ENCODE data around the gene WASHC3.

The WASHC3 gene

DNA sequence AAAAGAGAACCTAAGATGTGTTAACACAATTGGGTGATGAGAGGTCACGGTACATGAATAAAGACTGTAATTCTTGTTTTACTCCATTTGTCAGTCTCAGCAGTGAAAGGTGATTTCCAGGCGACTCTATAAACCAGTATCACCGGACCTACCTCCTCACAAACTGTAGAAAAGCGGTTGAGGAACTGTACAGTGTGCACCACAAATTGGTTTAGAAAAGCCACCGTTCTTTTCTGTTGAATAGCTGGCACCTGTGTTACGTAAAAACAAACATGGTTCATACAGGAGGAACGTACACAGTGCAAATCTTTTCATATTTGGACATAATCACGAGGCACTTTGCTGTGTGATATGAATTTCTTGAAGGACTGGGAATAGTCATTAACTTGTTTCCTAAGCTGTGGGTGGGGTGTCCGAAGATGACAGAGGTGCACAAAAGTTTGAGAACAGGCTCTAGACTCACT, 663 bp downstream of the WASHC3 start:
- Histone ChIP-seq H3K9ac (ENCODE audit: insufficient read length, low read depth) (peak overlapping the region; percentile 80), H3K4me1 (ENCODE audit: insufficient read depth, insufficient read length) (no peaks in the 10 kb centered on the region), H3K4me3 (ENCODE audit: insufficient read length, low read depth) (peak overlapping the region; percentile 90), H3K9me3 (ENCODE audit: insufficient read depth, low read length) (no peaks in the 10 kb centered on the region), H3K36me3 (ENCODE audit: insufficient read depth, insufficient read length, low read length) (no peaks in the 10 kb centered on the region), H3K27me3 (ENCODE audit: insufficient read depth, insufficient read length) (no peaks in the 10 kb centered on the region)
- no peak for TF ChIP-seq SUZ12 (IDR thresholded peaks at IDR 0.05; ENCODE audit: extremely low read depth, insufficient read depth, insufficient read length)
- TF ChIP-seq YY1 (IDR thresholded peaks at IDR 0.05; ENCODE audit: insufficient read depth, insufficient read length) = no peak
- no peak for TF ChIP-seq ZNF274 (IDR thresholded peaks at IDR 0.05; ENCODE audit: low read depth, low read length)
- no peak for DNase-seq (ENCODE audit: low read depth, low spot score)

DNA sequence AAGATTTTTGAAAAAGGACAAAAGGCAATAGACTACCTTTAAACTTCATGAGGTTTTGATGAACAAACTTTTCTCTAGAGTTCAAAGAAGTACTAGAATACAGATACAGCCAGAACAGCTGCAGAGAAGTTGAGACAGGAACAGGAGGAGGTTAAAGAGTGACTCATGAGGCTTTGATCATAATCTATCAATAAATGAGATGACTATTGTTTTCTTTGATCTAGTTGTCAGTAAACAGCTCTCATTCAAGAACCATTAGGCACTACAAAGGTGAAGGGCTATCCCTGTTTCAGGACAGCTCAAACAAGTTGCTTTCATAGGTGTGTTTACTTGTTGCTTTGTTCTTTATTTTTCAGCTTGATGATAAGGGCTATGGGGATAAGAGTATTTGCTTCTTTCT, 2.4 kb downstream of the WASHC3 start:
- Histone ChIP-seq H3K9me3 (ENCODE audit: insufficient read depth, low read length) (no peaks in the 10 kb centered on the region), H3K27me3 (ENCODE audit: insufficient read depth, insufficient read length) (no peaks in the 10 kb centered on the region), H3K4me3 (ENCODE audit: insufficient read length, low read depth) (no peak overlapping the region), H3K36me3 (ENCODE audit: insufficient read depth, insufficient read length, low read length) (no peaks in the 10 kb centered on the region), H3K9ac (ENCODE audit: insufficient read length, low read depth) (no peak overlapping the region), H3K4me1 (ENCODE audit: insufficient read depth, insufficient read length) (no peaks in the 10 kb centered on the region)
- DNase-seq (ENCODE audit: low read depth, low spot score) = no peak
- TF ChIP-seq SUZ12 (IDR thresholded peaks at IDR 0.05; ENCODE audit: extremely low read depth, insufficient read depth, insufficient read length) (no peak), YY1 (IDR thresholded peaks at IDR 0.05; ENCODE audit: insufficient read depth, insufficient read length) (no peak), ZNF274 (IDR thresholded peaks at IDR 0.05; ENCODE audit: low read depth, low read length) (no peak)

DNA sequence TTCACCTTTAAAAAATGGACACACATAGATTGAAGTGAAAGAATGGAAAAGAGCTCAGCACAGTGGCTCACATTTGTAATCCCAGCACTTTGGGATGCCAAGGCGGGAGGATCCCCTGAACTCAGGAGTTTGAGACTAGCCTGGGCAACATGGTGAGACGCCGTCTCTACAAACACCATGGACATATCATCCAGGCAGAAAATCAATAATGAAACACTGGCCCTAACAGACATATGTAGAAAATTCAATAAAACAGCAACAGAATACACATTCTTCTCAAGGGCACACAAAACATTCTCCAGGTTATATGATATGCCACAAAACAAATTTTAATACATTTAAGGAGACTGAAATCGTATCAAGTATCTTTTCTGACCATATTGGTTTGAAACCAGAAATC, 7.4 kb downstream of the WASHC3 start:
- H3K4me1 ChIP-seq (ENCODE audit: insufficient read depth, insufficient read length) = no peaks in the 10 kb centered on the region
- no peak overlapping the region for H3K4me3 ChIP-seq (ENCODE audit: insufficient read length, low read depth)
- H3K9me3 ChIP-seq (ENCODE audit: insufficient read depth, low read length) = no peaks in the 10 kb centered on the region
- peaks cover 2% of the 10 kb centered on the region for H3K36me3 ChIP-seq (ENCODE audit: insufficient read depth, insufficient read length, low read length)
- no peak for TF ChIP-seq SUZ12 (IDR thresholded peaks at IDR 0.05; ENCODE audit: extremely low read depth, insufficient read depth, insufficient read length)
- TF ChIP-seq ZNF274 (IDR thresholded peaks at IDR 0.05; ENCODE audit: low read depth, low read length) = no peak
- no peak for TF ChIP-seq YY1 (IDR thresholded peaks at IDR 0.05; ENCODE audit: insufficient read depth, insufficient read length)
- no peaks in the 10 kb centered on the region for H3K27me3 ChIP-seq (ENCODE audit: insufficient read depth, insufficient read length)
- H3K9ac ChIP-seq (ENCODE audit: insufficient read length, low read depth) = no peak overlapping the region
- DNase-seq (ENCODE audit: low read depth, low spot score) = no peak

DNA sequence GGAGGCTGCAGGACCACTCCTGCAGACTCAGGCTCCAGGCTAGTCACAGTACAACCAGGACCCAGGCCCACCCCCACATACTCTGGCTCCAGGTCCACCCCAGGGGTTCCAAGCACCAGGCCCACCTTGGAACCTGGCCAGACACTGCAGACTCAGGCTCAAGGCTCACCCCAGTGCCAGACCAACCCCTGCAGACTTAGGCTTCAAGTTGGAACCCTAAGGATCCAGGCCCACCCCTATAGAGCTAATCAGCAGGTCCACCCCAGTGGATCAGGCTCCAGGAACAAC, 8.8 kb downstream of the WASHC3 start:
- Histone ChIP-seq H3K36me3 (ENCODE audit: insufficient read depth, insufficient read length, low read length) (peaks cover 7% of the 10 kb centered on the region), H3K27me3 (ENCODE audit: insufficient read depth, insufficient read length) (no peaks in the 10 kb centered on the region), H3K9me3 (ENCODE audit: insufficient read depth, low read length) (no peaks in the 10 kb centered on the region), H3K4me1 (ENCODE audit: insufficient read depth, insufficient read length) (no peaks in the 10 kb centered on the region), H3K9ac (ENCODE audit: insufficient read length, low read depth) (no peak overlapping the region), H3K4me3 (ENCODE audit: insufficient read length, low read depth) (no peak overlapping the region)
- no peak for DNase-seq (ENCODE audit: low read depth, low spot score)
- TF ChIP-seq ZNF274 (IDR thresholded peaks at IDR 0.05; ENCODE audit: low read depth, low read length) (no peak), SUZ12 (IDR thresholded peaks at IDR 0.05; ENCODE audit: extremely low read depth, insufficient read depth, insufficient read length) (no peak), YY1 (IDR thresholded peaks at IDR 0.05; ENCODE audit: insufficient read depth, insufficient read length) (no peak)

DNA sequence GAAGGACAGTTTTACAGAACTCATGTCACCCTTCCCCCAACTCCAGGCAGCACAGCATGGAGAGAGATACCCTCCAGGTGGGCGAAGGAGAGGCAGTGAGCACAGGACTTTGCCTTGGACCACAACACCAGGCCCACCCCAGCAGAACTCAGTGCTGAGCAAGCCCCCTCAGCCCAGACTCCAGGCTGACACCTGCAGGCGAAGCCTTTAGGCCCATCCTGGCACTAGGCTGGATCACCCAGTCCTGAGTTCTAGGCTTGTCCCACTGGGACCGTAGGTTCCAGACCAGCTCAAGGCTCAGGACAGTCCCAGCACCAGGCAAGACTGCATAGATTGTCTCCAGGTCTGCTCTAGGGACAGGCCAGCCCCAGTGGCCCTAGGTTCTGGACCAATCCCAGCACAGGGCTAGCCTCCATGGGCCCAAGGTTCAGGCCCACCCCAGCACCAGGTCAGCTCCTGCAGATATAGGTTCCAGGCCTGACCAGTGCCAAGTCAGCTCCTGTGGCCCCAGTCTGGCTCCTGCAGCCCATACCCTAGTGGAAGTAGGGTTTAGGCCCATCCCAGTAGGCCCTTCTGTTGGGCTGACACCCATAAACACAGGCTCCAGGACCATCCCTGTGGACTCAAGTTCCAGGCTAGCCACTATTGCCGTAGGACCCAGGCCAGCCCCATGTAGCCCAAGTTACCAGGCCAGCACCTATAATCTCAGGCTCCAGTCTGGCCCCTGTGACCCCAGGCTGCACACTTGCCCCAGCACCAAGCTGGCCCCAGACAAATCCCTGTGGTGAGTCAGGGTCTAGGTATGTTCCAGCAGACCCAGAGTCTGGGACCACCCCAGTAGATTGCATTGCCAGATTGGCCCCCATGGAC, 9.4 kb downstream of the WASHC3 start:
- no peak overlapping the region for H3K9ac ChIP-seq (ENCODE audit: insufficient read length, low read depth)
- DNase-seq (ENCODE audit: low read depth, low spot score) = no peak
- TF ChIP-seq YY1 (IDR thresholded peaks at IDR 0.05; ENCODE audit: insufficient read depth, insufficient read length) (no peak), ZNF274 (IDR thresholded peaks at IDR 0.05; ENCODE audit: low read depth, low read length) (no peak), SUZ12 (IDR thresholded peaks at IDR 0.05; ENCODE audit: extremely low read depth, insufficient read depth, insufficient read length) (no peak)
- peaks cover 7% of the 10 kb centered on the region for H3K36me3 ChIP-seq (ENCODE audit: insufficient read depth, insufficient read length, low read length)
- H3K4me1 ChIP-seq (ENCODE audit: insufficient read depth, insufficient read length) = no peaks in the 10 kb centered on the region
- H3K9me3 ChIP-seq (ENCODE audit: insufficient read depth, low read length) = no peaks in the 10 kb centered on the region
- H3K4me3 ChIP-seq (ENCODE audit: insufficient read length, low read depth) = no peak overlapping the region
- no peaks in the 10 kb centered on the region for H3K27me3 ChIP-seq (ENCODE audit: insufficient read depth, insufficient read length)

DNA sequence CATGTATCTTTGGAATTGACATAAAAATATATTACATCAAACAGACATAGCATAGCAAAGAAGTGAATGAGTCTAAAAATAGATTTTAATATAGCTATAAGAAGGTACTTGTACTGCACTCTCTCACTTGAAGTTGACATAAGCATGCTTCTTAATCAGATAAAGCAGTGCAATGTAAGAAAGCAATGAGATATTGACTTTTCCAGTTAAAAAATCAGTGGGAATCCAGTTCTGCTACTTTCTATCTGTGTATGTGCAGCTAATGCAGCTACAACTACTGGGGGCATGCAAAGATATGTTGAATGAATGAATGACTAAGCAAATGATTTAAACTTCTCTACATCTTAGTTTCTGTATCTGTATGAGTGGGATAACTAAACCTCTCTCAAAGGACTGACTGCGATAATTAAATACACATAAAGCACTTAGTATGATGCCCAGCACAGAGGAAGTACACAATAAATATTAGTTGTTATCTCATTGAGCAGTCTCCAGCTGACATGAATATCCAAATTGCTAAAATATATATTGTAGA, 10.3 kb downstream of the WASHC3 start:
- TF ChIP-seq ZNF274 (IDR thresholded peaks at IDR 0.05; ENCODE audit: low read depth, low read length) (no peak), YY1 (IDR thresholded peaks at IDR 0.05; ENCODE audit: insufficient read depth, insufficient read length) (no peak), SUZ12 (IDR thresholded peaks at IDR 0.05; ENCODE audit: extremely low read depth, insufficient read depth, insufficient read length) (no peak)
- Histone ChIP-seq H3K9me3 (ENCODE audit: insufficient read depth, low read length) (no peaks in the 10 kb centered on the region), H3K4me1 (ENCODE audit: insufficient read depth, insufficient read length) (no peaks in the 10 kb centered on the region), H3K4me3 (ENCODE audit: insufficient read length, low read depth) (no peak overlapping the region), H3K27me3 (ENCODE audit: insufficient read depth, insufficient read length) (no peaks in the 10 kb centered on the region), H3K36me3 (ENCODE audit: insufficient read depth, insufficient read length, low read length) (peaks cover 7% of the 10 kb centered on the region), H3K9ac (ENCODE audit: insufficient read length, low read depth) (no peak overlapping the region)
- no peak for DNase-seq (ENCODE audit: low read depth, low spot score)

DNA sequence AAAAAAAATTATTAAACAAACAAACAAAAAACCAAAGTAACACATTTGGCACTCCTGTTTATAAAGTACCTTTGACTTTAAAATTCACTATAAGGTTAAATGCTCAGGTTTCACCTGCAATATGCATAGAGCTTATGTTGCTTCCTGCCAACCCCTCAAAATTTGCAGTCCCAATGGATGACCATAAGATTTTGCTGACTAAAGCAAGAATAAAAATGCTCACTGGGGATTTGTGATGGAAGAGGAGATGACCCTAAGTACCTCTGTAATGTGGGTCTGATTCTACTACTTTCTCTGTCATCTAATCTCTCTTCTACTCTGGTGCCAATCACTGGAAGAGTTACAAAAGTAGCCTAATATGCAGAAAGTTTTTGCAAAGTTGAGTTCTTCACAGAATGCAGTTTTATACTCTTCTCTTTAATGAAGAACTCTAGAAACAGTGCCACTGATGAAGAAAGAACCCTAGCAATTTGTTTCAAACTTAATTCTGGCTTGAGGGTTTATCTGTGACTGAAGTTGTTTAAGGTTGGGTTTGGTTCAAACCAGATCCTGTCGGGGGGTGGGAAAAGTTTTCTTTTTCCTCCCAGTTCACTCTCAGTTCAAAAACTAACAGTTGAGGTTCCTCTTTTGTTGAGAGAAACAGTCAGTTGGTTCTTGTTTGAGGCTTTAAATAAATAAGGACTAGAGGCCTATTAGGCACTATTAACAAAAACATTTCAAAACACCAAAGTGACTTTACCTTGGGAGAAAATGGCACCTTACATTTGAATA, 10.9 kb downstream of the WASHC3 start:
- Histone ChIP-seq H3K9me3 (ENCODE audit: insufficient read depth, low read length) (no peaks in the 10 kb centered on the region), H3K36me3 (ENCODE audit: insufficient read depth, insufficient read length, low read length) (peaks cover 7% of the 10 kb centered on the region), H3K4me1 (ENCODE audit: insufficient read depth, insufficient read length) (no peaks in the 10 kb centered on the region), H3K27me3 (ENCODE audit: insufficient read depth, insufficient read length) (no peaks in the 10 kb centered on the region), H3K4me3 (ENCODE audit: insufficient read length, low read depth) (no peak overlapping the region), H3K9ac (ENCODE audit: insufficient read length, low read depth) (no peak overlapping the region)
- no peak for TF ChIP-seq YY1 (IDR thresholded peaks at IDR 0.05; ENCODE audit: insufficient read depth, insufficient read length)
- no peak for TF ChIP-seq ZNF274 (IDR thresholded peaks at IDR 0.05; ENCODE audit: low read depth, low read length)
- DNase-seq (ENCODE audit: low read depth, low spot score) = no peak
